Prostate gland (tissue), 2 donors: Measurements from ENCODE around the gene PIK3IP1. TPM values are rescaled to one million over a fixed set of nuclear protein-coding genes. Genes with fewer than 3 reads are reported as not detected.
A peak's percentile ranks its signal among the peaks of the same experiment; 100 is the strongest.
"Not testable (repeated sequence)": the region's sequence is repeated elsewhere in the genome, so short reads cannot be mapped to it uniquely, and the experiment has no call there.

Experiments used
- DNase-seq: peaks from one replicate; pipeline ENCODE4 v3.0.0-alpha.2; 2019; ENCODE audit warnings: low spot score
- H3K27ac ChIP-seq, 2 donors: fragments of 200-600 bp; sonication (generic); 2 replicates each; pipeline ENCODE4 v1.5.1; 2017 to 2019
- H3K27me3 ChIP-seq: fragments of 200-600 bp; sonication (generic); replicated peaks from 2 replicates; pipeline ENCODE4 v1.5.1; 2019; ENCODE audit not compliant: insufficient read depth
- H3K36me3 ChIP-seq, 2 donors: fragments of 200-600 bp; sonication (generic); 1 replicate in 1 of 2; 2 replicates in 1 of 2; pipeline versions ENCODE4 v1.5.1 to v1.8.1; 2017 to 2019
- H3K4me1 ChIP-seq: fragments of 200-600 bp; sonication (generic); replicated peaks from 2 replicates; pipeline ENCODE4 v1.5.1; 2019
- H3K4me3 ChIP-seq, 2 donors: fragments of 200-600 bp; sonication (generic); 2 replicates each; pipeline ENCODE4 v1.5.1; 2017 to 2019
- H3K9me3 ChIP-seq: fragments of 200-600 bp; sonication (generic); 2 replicates; pipeline ENCODE4 v1.5.1; 2017
- POLR2A ChIP-seq: fragments of 450-650 bp; IDR thresholded peaks from one replicate; pipeline ENCODE4 v1.6.1; 2016; ENCODE audit warnings: antibody characterized with exemption, mild to moderate bottlenecking
- POLR2AphosphoS5 ChIP-seq: sonication (generic); formaldehyde crosslinking; IDR thresholded peaks from one replicate; pipeline ENCODE4 v1.6.1; 2017; ENCODE audit warnings: antibody characterized with exemption
- WGBS: methylation state at CpG from one replicate; pipeline ENCODE4 v1.1.5; 2018; 5-methylcytosine and 5-hydroxymethylcytosine counted together
- intact Hi-C: fragments of 100-400 bp; cut with DNase I; formaldehyde crosslinking; loops from one replicate; pipeline ENCODE4 v1.14.2; 2022
- total RNA-seq, 2 donors: library from RNA; depleted of rRNA; stranded (reverse); fragments of >200 nt; gene quantifications; one replicate each; pipeline ENCODE4 v1.1.0, GENCODE V29; 2016
- TF ChIP-seq, protein P1 (sequence below), 4 experiments: fragments of 200-600 bp in 2 of 4; fragments of 450-650 bp in 2 of 4; sonication (generic) in 2 of 4; IDR thresholded peaks; 1 replicate in 3 of 4; 2 replicates in 1 of 4; pipeline ENCODE4 v1.5.1; 2016 to 2019; ENCODE audit warnings: antibody characterized with exemption in 4 of 4, mild to moderate bottlenecking in 2 of 4, moderate library complexity in 2 of 4

PIK3IP1 gene
- total RNA-seq, 2 donors from 2014 or later: 25.6 to 124 TPM

DNA sequence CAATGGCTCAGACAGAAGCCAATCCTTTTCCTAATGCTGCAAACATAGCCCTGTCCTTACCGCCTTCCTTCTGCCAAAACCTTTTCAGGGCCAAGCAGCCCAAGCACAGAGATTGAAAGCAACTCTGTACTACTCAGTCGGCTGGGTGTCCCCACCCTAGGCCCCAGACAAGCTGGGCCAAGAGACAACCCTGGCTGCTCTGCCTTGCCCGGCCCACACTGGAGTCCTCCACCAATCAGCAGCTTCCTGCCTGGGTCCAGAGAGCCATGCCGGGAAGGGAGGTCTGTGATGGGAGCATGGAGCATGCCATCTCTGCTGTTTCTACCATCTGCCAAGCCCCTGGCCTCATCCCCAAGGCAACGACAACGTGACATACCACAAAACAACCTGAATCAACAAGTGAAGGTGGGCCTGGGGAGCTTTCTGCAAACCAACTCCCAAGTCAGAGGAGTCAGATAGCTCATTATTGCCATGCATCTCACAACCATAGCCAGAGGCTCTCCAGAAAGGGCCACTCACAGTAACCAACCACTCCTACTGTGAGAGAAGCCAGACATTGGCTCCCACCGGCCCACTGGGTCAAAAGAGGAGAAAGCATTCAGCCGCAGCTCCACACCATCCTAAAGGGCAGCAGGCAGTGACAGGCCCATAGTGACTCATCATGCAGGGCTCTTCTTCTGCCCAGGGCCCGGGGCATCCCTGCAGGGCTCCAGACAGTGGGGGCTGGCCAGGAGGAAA, 35.7 kb upstream of the PIK3IP1 start:
- 67% methylated on average over 9 of the region's 9 CpGs for WGBS
- intact Hi-C loops: no loop called here
- no peak overlapping the region for H3K4me3 ChIP-seq
- TF ChIP-seq POLR2A: no peak
- no peak for TF ChIP-seq POLR2AphosphoS5
- TF ChIP-seq, protein P1, sequence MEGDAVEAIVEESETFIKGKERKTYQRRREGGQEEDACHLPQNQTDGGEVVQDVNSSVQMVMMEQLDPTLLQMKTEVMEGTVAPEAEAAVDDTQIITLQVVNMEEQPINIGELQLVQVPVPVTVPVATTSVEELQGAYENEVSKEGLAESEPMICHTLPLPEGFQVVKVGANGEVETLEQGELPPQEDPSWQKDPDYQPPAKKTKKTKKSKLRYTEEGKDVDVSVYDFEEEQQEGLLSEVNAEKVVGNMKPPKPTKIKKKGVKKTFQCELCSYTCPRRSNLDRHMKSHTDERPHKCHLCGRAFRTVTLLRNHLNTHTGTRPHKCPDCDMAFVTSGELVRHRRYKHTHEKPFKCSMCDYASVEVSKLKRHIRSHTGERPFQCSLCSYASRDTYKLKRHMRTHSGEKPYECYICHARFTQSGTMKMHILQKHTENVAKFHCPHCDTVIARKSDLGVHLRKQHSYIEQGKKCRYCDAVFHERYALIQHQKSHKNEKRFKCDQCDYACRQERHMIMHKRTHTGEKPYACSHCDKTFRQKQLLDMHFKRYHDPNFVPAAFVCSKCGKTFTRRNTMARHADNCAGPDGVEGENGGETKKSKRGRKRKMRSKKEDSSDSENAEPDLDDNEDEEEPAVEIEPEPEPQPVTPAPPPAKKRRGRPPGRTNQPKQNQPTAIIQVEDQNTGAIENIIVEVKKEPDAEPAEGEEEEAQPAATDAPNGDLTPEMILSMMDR (IDR thresholded peaks at IDR 0.05): no peak
- H3K9me3 ChIP-seq: no peaks in the 10 kb centered on the region
- H3K36me3 ChIP-seq: peaks cover 3 to 7% of the 10 kb centered on the region in 2 donors
- DNase-seq: no peak
- no peaks in the 10 kb centered on the region for H3K27me3 ChIP-seq
- no peaks in the 10 kb centered on the region for H3K4me1 ChIP-seq
- H3K27ac ChIP-seq: no peak overlapping the region

DNA sequence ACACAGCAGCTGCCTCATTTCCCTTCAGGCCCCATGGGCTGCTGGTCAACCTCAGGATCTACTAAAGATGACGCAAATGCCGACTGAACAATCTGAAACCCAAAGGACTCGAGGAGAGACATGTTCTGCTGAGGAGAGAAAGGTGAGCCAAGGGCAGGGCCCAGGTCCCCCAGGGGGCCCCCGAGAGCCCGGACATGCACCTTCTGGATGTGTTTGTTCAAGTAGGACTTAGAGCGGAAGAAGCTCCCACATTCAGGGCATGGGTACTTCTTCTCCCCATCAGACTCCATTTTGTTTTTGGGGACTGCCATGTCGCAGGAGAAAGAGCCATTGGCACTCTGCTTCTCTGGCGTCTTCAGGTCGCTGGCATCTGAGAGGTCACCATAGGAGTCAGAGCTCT, 34.6 kb upstream of the PIK3IP1 start:
- no peak for DNase-seq
- WGBS: 94% methylated on average over 9 of the region's 9 CpGs
- Histone ChIP-seq H3K4me1 (no peaks in the 10 kb centered on the region), H3K27me3 (no peaks in the 10 kb centered on the region), H3K9me3 (no peaks in the 10 kb centered on the region), H3K36me3 (peaks cover 3 to 7% of the 10 kb centered on the region in 2 donors), H3K4me3 (no peak overlapping the region), H3K27ac (no peak overlapping the region)
- intact Hi-C loops: no loop called here
- TF ChIP-seq POLR2AphosphoS5 (no peak), POLR2A (no peak)
- TF ChIP-seq, protein P1 (IDR thresholded peaks at IDR 0.05): no peak

DNA sequence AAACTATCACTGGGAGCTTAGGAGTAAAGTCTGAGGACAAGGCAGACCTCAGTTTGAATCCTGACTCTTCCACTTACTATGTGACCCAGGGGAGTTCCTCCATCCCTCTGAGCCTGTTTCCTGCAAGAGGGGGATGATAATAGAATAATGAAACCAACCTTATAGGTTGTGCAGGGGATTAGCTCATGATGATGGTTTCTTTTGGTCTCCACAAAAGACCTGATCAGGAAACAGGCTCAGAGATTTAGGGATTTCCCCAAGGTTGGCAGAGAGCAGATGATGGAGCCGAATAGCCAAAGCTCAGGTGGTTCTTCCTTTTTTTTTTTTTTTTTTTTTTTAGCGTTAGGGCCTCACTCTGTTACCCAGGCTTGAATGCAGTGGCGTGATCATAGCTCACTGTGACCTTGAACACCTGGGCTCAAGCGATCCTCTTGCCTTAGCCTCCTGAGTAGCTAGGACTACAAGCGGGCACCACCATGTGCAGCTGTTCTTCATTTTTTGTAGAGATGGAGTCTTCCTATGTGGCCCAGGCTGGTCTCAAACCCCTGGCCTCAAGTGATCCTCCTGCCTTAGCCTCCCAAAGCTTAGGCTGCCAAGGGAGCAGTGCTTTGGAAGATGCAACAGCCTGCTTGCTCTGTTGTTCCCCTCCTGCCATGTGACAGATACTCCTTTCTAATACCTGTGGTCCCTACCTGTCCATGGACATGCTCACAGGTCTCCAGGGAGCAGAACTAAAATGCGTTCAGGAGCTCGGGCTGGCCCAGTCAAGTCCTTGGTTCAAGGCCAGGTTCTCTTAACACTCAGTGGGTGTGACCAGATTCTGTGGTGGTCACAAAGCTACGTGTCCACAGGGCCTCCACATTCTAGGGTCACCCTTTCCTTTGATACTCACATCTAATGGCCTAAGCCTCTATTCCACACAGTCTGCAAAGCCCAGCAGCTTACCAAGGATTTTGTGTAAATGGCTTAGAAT, 31.6 kb upstream of the PIK3IP1 start:
- no peak overlapping the region for H3K27ac ChIP-seq
- H3K27me3 ChIP-seq: no peaks in the 10 kb centered on the region
- peaks cover 2% of the 10 kb centered on the region for H3K4me1 ChIP-seq
- intact Hi-C loops: no loop called here
- no peaks in the 10 kb centered on the region for H3K9me3 ChIP-seq
- TF ChIP-seq, protein P1 (IDR thresholded peaks at IDR 0.05): no peak
- TF ChIP-seq POLR2AphosphoS5: no peak
- no peak for TF ChIP-seq POLR2A
- H3K36me3 ChIP-seq: peaks cover 3 to 7% of the 10 kb centered on the region in 2 donors
- 89% methylated on average over 8 of the region's 8 CpGs for WGBS
- no peak overlapping the region for H3K4me3 ChIP-seq
- DNase-seq: no peak

DNA sequence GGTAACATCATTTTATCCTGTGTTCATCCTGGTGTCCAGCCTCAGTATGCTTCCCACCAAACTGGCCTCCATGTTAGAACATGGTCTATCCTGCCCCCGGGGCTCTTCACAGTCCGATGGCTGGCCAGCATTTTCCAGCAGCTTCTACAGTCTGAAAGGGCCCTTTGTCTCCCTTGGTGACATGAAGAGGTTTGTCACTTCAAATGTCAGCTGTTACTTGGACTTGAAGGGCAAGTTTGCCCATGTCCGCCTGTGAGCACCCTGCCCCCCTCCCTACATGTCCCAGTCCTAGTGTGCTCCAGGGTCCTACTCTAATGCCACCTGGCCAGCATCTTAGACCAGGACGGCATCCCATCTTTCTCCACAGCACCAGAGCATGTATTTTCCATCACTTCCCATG, 29.1 kb upstream of the PIK3IP1 start:
- Histone ChIP-seq H3K4me1 (peaks cover 2% of the 10 kb centered on the region), H3K36me3 (peaks cover 0 to 1% of the 10 kb centered on the region in 2 donors), H3K27me3 (no peaks in the 10 kb centered on the region), H3K9me3 (no peaks in the 10 kb centered on the region), H3K4me3 (no peak overlapping the region), H3K27ac (no peak overlapping the region)
- TF ChIP-seq POLR2AphosphoS5 (no peak), POLR2A (no peak)
- TF ChIP-seq, protein P1 (IDR thresholded peaks at IDR 0.05): no peak
- DNase-seq: no peak
- intact Hi-C loops: no loop called here
- WGBS: 69% methylated on average over 4 of the region's 4 CpGs

DNA sequence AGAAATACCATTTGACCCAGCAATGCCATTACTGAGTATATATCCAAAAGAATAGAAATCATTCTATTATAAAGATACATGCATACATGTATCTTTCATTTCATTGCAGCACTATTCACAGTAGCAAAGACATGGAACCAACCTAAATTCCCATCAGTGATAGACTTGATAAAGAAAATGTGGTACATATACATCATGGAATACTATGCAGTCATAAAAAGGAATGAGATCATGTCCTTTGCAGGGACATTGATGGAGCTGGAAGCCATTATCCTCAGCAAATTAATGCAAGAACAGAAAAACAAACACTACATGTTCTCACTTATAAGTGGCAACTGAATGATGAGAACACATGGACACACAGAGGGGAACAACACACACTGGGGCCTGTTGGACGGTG, 21.9 kb upstream of the PIK3IP1 start:
- H3K27ac ChIP-seq: peak overlapping the region; percentile 82 to 83
- H3K4me1 ChIP-seq, H3K27me3 ChIP-seq, intact Hi-C loops, H3K9me3 ChIP-seq, H3K4me3 ChIP-seq, DNase-seq, H3K36me3 ChIP-seq: not testable (repeated sequence)
- 82% methylated on average over 1 of the region's 1 CpG for WGBS
